BLaER1 (cell line): ENCODE results near the gene NDUFS8.
A peak's percentile ranks its signal among the peaks of the same experiment; 100 is the strongest.

ENCODE experiments used
- H3K27ac ChIP-seq: shearing (Covaris generic); formaldehyde crosslinking; 2 replicates; pipeline ENCODE4 v1.8.1; 2022
- H3K27me3 ChIP-seq: shearing (Covaris generic); formaldehyde crosslinking; 2 replicates; pipeline ENCODE4 v1.8.1; 2022
- H3K36me3 ChIP-seq: shearing (Covaris generic); formaldehyde crosslinking; 2 replicates; pipeline ENCODE4 v1.8.1; 2022
- H3K4me1 ChIP-seq: shearing (Covaris generic); formaldehyde crosslinking; 2 replicates; pipeline ENCODE4 v1.8.1; 2022
- H3K4me2 ChIP-seq: shearing (Covaris generic); formaldehyde crosslinking; 2 replicates; pipeline ENCODE4 v1.8.1; 2022
- H3K4me3 ChIP-seq: shearing (Covaris generic); formaldehyde crosslinking; 2 replicates; pipeline ENCODE4 v1.8.1; 2022
- H3K9ac ChIP-seq: shearing (Covaris generic); formaldehyde crosslinking; 2 replicates; pipeline ENCODE4 v1.8.1; 2022
- H3K9me3 ChIP-seq: shearing (Covaris generic); formaldehyde crosslinking; 2 replicates; pipeline ENCODE4 v1.8.1; 2022
- H4K20me1 ChIP-seq: shearing (Covaris generic); formaldehyde crosslinking; 2 replicates; pipeline ENCODE4 v1.8.1; 2022
- Cebpa-rat ChIP-seq: shearing (Covaris generic); IDR thresholded peaks from 2 replicates; pipeline ENCODE4 v1.8.1; 2022

NDUFS8 gene

DNA sequence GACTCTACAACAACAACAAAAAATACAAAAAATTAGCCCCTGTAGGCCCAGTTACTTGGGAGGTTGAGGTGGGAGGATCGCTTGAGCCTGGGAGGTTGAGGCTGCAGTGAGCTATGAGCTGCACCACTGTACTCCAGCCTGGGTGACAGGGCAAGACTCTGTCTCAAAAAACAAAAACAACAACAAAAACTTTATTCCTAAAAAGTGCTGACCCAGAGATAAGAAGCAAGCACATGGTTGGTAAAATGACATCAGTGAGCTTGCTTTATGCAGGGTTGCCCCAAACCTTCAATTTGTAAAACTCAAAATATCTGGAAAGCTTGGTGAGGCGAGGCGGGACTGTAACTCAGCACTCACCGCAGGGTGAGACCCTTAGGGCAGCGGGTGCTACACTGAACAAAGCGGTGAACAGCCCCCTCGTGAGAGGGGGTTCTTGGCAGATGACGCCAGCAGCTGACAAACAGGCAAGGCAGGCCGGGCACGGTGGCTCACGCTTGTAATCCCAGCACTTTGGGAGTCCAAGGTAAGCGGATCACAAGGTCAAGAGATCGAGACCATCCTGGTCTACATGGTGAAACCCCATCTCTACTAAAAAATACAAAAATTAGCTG is 4.9 kb downstream of the NDUFS8 start:
- no peak overlapping the region for H3K4me3 ChIP-seq
- TF ChIP-seq Cebpa-rat: no peak
- H3K4me1 ChIP-seq: peaks cover 61% of the 10 kb centered on the region
- no peaks in the 10 kb centered on the region for H3K9me3 ChIP-seq
- H4K20me1 ChIP-seq: no peaks in the 10 kb centered on the region
- no peak overlapping the region; the same call in 1 of the 2 replicates for H3K27ac ChIP-seq
- H3K36me3 ChIP-seq: peaks cover 43% of the 10 kb centered on the region
- H3K27me3 ChIP-seq: no peaks in the 10 kb centered on the region
- H3K9ac ChIP-seq: peak overlapping the region; percentile 56; the same call in 1 of the 2 replicates
- H3K4me2 ChIP-seq: no peak overlapping the region

DNA sequence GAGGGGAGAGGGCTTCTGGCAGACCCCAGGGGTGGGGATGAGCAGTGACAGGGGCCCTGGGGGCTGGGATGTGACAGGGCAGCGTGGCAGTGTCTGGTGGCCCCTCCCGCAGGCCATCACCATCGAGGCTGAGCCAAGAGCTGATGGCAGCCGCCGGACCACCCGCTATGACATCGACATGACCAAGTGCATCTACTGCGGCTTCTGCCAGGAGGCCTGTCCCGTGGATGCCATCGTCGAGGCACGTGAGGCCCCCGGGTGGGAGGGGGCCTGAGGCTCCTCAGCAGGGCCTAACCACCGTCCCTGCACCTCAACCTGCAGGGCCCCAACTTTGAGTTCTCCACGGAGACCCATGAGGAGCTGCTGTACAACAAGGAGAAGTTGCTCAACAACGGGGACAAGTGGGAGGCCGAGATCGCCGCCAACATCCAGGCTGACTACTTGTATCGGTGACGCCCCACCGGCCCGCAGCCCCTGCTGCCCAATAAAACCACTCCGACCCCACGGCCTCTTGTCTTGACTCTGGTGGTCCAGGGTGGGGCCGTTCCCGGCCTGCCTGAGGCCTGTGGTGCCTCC is 5.7 kb downstream of the NDUFS8 start:
- Histone ChIP-seq H3K36me3 (peaks cover 43% of the 10 kb centered on the region), H3K9ac (peak overlapping the region; percentile 56), H4K20me1 (peaks cover 7% of the 10 kb centered on the region), H3K27ac (peak overlapping the region; percentile 90), H3K4me1 (peaks cover 66% of the 10 kb centered on the region), H3K9me3 (no peaks in the 10 kb centered on the region), H3K4me2 (peak overlapping the region; percentile 94), H3K27me3 (no peaks in the 10 kb centered on the region), H3K4me3 (no peak overlapping the region)
- no peak for TF ChIP-seq Cebpa-rat

DNA sequence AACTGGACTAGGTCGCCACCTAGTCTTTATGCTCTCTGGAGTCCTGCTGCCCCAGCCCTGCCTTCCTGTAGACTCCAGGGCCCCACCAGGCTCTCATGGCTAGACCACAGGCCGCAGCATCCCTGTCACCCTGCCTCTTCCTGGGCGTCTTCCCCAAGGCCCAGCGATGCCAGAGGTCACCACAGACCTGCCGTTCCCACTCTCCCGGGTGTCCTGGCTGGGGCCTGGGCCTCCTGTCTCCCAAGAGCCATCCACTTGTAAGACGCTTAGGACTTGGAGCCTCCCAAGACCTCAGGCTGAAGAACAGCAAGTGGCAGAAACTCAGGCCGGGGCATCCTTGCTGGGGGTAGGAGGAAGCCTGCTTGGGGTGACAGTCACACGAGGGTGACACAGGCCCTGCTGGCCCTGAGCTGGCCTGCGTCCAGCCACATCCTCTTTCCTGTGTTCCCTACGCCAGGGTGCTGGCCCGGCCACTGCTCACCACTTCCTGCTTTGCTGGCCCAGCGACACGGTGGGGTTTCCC is 6.3 kb downstream of the NDUFS8 start:
- Histone ChIP-seq H3K9me3 (no peaks in the 10 kb centered on the region), H4K20me1 (peaks cover 12% of the 10 kb centered on the region), H3K4me3 (no peak overlapping the region), H3K36me3 (peaks cover 43% of the 10 kb centered on the region), H3K27ac (peak overlapping the region; percentile 90), H3K27me3 (no peaks in the 10 kb centered on the region), H3K4me1 (peaks cover 66% of the 10 kb centered on the region), H3K9ac (peak overlapping the region; percentile 56), H3K4me2 (peak overlapping the region; percentile 94)
- no peak for TF ChIP-seq Cebpa-rat

DNA sequence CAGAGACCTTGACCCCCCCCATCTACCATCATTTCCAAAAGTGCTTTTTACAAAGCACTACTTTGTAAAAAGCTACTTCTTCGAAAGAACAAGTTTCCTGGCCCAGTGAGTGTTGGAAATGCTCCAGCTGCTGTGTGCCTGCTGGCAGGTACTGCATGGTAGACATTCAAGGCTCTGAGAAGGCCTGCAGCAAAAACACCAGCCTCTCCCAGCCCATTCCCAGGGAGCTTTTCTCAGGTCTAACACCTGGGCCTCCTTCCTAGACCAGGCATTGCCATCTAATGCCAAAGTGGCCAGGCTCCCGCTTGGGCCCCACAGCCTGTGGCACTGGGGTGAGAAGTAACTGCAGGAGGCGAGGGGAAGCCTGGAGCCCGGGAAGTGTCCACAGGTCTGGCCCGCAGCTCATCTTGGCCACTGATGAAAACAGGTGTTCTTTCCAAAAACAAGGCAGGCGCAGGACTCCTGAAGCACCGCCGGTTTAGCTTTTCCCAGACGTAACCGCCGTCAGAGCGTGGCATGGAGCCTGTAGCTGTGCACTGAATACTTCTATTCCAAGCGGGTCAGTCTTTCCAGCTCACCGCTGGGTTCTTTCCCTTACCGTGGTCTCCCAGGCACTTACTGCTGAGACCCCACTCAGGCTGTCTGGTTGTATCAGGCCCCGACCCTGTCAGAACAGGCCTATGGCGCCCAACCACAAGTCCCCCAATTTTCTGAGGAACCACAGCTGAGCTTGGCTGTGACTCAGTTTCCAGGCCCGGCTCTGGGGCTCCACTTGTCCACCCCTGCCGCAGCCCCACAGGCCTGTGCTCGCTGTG is 7.1 kb downstream of the NDUFS8 start:
- Histone ChIP-seq H3K4me3 (no peak overlapping the region), H3K9ac (peak overlapping the region; percentile 79; the same call in 1 of the 2 replicates), H3K4me2 (peak overlapping the region; percentile 94)

DNA sequence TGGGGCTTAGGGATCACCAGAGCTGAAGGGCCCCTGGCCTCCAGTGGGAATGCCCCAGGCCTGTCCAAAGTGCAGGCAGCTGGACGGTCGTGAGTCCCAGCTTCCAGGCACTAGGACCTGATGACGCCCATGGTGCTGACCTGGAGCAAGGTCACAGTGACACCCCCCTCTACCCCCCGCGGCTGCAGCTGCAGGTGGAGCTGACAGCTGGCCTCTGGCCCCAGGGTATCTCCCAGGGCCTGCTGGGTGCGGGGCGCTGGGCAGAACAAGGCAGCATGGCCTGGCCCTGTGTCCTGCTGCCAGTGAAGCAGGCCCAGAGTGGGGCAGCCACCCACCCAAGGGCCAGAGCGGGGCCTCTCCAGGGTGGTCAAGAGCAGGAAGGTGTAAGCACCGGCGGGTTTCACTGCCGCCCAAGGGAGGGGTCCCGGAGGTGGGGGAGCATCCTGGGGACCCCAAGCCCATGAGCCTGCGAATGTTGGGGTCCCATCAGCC is 7.8 kb downstream of the NDUFS8 start:
- Histone ChIP-seq H3K9me3 (no peaks in the 10 kb centered on the region), H3K36me3 (peaks cover 44% of the 10 kb centered on the region), H3K27me3 (no peaks in the 10 kb centered on the region), H3K27ac (peak overlapping the region; percentile 90), H3K4me2 (peak overlapping the region; percentile 94), H3K4me1 (peaks cover 76% of the 10 kb centered on the region), H3K9ac (peak overlapping the region; percentile 79), H3K4me3 (peak overlapping the region; percentile 76), H4K20me1 (peaks cover 27% of the 10 kb centered on the region)
- TF ChIP-seq Cebpa-rat: no peak

More for the DNA sequence above, 7.1 kb downstream of the NDUFS8 start:
- Histone ChIP-seq H3K27me3 (no peaks in the 10 kb centered on the region), H3K36me3 (peaks cover 44% of the 10 kb centered on the region), H4K20me1 (peaks cover 20% of the 10 kb centered on the region), H3K27ac (peak overlapping the region; percentile 90), H3K9me3 (no peaks in the 10 kb centered on the region), H3K4me1 (peaks cover 69% of the 10 kb centered on the region)
- no peak for TF ChIP-seq Cebpa-rat

DNA sequence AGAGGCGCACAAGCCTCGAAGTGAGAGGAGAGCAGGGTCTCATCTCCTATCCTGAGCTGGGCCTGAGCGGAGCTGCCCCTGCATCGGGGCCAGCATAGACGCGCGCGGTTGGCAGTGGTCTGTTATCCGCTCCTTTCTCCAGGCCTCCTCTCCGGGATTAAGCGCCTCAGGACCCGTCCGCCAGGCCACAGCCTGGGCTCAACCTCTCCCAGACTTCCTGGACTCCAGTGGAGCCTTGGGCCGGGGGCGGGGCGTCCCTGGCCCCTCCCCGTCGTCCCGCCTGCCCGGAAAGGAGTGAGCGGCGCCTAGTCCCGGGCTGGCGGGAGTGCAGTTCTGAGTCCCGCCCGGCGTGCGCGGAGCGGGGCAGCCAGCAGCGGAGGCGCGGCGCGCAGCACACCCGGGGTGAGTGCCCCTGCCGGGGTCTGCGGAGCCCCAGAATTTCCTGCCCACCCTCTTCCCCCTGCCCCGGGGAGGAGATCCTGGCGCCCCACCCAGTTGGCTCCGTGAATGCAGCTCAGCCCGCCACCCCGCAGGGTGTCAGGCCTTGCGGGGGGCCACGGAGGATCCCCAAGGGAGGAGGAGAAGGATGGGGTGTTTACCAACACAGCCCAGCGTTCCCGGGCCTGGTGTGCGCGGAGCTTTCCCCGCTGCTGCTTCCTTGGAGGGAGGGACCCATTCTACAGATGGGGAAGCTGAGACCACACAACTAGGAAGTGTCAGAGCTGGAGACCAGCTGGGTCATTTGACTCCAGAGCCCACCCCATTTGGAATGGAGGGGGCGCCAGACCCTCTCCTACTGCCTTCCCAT is 8.4 kb downstream of the NDUFS8 start, which contains the start of gene TCIRG1:
Gene TCIRG1 (plus strand): TSS at position 308 of the 808 bp plus-strand sequence. CDS start 2,247 bp downstream, outside the sequence.
- TF ChIP-seq Cebpa-rat: no peak
- Histone ChIP-seq H4K20me1 (peaks cover 34% of the 10 kb centered on the region), H3K4me1 (peaks cover 82% of the 10 kb centered on the region), H3K36me3 (peaks cover 44% of the 10 kb centered on the region), H3K9me3 (no peaks in the 10 kb centered on the region), H3K4me3 (peak within 1 kb of the TSS; percentile 76), H3K9ac (peak within 1 kb of the TSS; percentile 79), H3K27me3 (no peaks in the 10 kb centered on the region), H3K4me2 (peak within 1 kb of the TSS; percentile 94), H3K27ac (peak within 1 kb of the TSS; percentile 90)

DNA sequence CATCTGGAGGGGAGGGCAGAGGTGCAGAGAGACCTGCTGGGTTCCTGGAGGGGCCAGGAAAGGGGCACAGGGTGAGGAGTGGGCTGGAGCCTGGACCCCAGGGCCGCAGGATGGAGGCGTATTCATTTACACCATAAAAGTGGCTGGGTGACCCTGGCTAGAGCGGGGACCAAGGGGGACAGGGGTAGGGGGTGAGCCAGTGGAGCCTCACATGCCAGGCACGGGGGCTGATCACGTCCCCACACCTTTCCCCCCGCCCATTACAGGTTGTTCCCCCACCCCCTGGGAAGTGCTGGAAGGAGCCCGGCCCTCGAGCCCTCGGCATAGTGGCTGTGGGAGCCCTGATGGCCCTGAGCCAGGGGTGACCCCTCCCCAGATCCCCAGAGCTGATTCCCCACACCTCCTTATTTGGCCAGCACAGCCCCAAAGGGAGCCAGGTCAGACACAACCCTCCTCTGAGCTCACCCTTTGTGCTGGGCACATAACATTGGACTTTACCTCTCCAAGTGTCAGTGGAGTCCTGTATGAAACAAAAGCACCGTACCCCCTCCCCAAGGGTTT is 9.1 kb downstream of the NDUFS8 start:
- Histone ChIP-seq H3K9ac (peak overlapping the region; percentile 79), H3K36me3 (peaks cover 44% of the 10 kb centered on the region), H4K20me1 (peaks cover 40% of the 10 kb centered on the region), H3K4me2 (peak overlapping the region; percentile 94), H3K27me3 (no peaks in the 10 kb centered on the region), H3K9me3 (no peaks in the 10 kb centered on the region), H3K27ac (peak overlapping the region; percentile 90), H3K4me3 (peak overlapping the region; percentile 76), H3K4me1 (peaks cover 89% of the 10 kb centered on the region)
- TF ChIP-seq Cebpa-rat: no peak

DNA sequence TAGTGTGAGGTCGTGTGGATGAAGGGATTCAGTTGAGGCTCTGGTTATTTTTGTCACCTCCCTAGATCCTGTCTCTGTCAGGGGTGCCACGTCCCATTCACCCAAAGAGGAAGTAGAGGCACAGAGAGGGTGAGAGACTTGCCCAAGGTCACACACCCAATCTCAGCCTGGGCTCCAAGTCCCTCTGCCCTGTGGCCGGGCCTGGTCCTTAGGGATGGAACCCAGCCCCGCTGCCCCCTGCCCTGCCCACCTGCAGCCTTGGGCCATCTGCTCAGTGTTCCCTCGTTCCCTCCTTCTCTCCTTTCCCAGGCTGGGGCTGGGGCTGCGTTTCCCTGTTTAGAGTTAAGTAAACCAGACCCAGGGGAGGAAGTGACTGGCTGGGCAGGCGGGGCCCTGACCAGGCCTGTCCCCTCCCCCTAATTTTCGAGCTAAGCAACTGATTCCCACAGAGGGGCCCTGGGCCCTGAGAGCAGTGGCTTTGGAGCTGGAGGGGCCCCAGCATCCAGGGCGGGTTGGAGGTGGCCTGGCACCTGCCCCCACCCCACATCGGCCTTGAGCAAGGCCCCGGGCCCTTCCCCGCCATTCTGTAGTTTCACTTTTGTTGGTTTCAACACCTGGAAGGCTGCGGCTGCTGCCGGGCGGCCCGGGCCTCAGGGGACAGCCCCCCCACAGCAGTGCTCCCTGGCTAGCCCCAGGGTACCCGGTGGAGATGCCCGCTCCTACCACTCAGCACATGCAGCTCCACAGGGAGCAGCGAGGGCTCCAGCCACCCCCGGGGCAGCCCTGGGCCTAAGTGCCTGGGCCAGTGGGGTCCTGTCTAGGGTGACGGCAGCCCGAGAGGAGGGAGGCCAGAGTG is 9.8 kb downstream of the NDUFS8 start:
- Histone ChIP-seq H4K20me1 (peaks cover 47% of the 10 kb centered on the region), H3K9me3 (no peaks in the 10 kb centered on the region), H3K4me3 (peak overlapping the region; percentile 76), H3K4me1 (peaks cover 92% of the 10 kb centered on the region), H3K9ac (peak overlapping the region; percentile 79), H3K36me3 (peaks cover 45% of the 10 kb centered on the region), H3K27ac (peak overlapping the region; percentile 90), H3K4me2 (peak overlapping the region; percentile 94), H3K27me3 (no peaks in the 10 kb centered on the region)
- no peak; the same call in 1 of the 2 replicates for TF ChIP-seq Cebpa-rat
